ENCODE measurements around the gene GNA12.

GRCh38 chr7:2708547-2709310 is 135.4 kb downstream of the GNA12 start:
- TF ChIP-seq CTCF (IDR thresholded peaks at IDR 0.05): no peak
- no peak for TF ChIP-seq POLR2A (IDR thresholded peaks at IDR 0.05)
